OCI-LY1 (cell line): Measurements from ENCODE around the gene CHRNG.

Source experiments
- CTCF ChIP-seq: fragments of 200-600 bp; sonication (generic), shearing (Covaris generic); IDR thresholded peaks from 2 replicates; pipeline ENCODE4 v1.5.1; 2017; ENCODE audit warnings: mild to moderate bottlenecking, antibody characterized with exemption, low read length, moderate library complexity, mixed read lengths
- EZH2 ChIP-seq: fragments of 200-600 bp; sonication (generic), shearing (Covaris generic); IDR thresholded peaks from 2 replicates; pipeline ENCODE4 v1.8.0; 2017; ENCODE audit warnings: borderline replicate concordance, mixed run types, mild to moderate bottlenecking, antibody characterized with exemption, low read length, moderate library complexity, mixed read lengths

GRCh38 chr2:232588031-232588430 is 48.5 kb downstream of the CHRNG start:
- TF ChIP-seq CTCF = no peak
- TF ChIP-seq EZH2 = no peak
